GM12878 (cell line): ENCODE results near the gene LRRC74B. TPM values are rescaled to one million over a fixed set of nuclear protein-coding genes. Genes with fewer than 3 reads are reported as not detected.

Source experiments
- ATAC-seq: fragments of 200-7000 bp; cut with Tn5 transposase; 3 replicates; pipeline ENCODE4 v1.9.1; 2020; ENCODE audit warnings: mild to moderate bottlenecking, moderate library complexity
- BruUV-seq: library from RNA; stranded (reverse); fragments of 400-500 nt; replicated peaks from 2 replicates; lab custom pipeline; 2021; lab: Mats Ljungman, UMichigan
- CTCF ChIA-PET: fragments of 300-600 bp; sonication (Branson Sonifier 250); formaldehyde crosslinking; extraction: SDS; loops from one replicate; lab custom pipeline; 2021; ENCODE audit warnings: inconsistent platforms; lab: Yijun Ruan, JAX
- POLR2A ChIA-PET: fragments of 350-600 bp; formaldehyde crosslinking; extraction: SDS; loops from one replicate; lab custom pipeline; 2021; ENCODE audit warnings: inconsistent platforms; lab: Charles Lee
- RAD21 ChIA-PET: fragments of 300-600 bp; sonication (Branson Sonifier 250); formaldehyde crosslinking; loops from one replicate; lab custom pipeline; 2023; ENCODE audit warnings: antibody characterized with exemption; ENCODE audit not compliant: unreplicated experiment; lab: Charles Lee
- SMC1A ChIA-PET: fragments of 300-600 bp; sonication (Branson Sonifier 250); formaldehyde crosslinking; loops from one replicate; lab custom pipeline; 2023; ENCODE audit not compliant: unreplicated experiment, uncharacterized antibody; lab: Charles Lee
- DNase-seq: peaks from one replicate; pipeline ENCODE4 v3.0.0-alpha.2; 2011; ENCODE audit warnings: low read depth, low spot score
- FAIRE-seq: peaks from 3 replicates; lab custom pipeline; 2011; peaks lifted over from hg19 to GRCh38; lab: Jason Lieb, UNC
- H2AFZ ChIP-seq: 2 replicates; pipeline ENCODE4 v1.6.0; 2011; ENCODE audit warnings: low read depth, low read length, control low read depth; ENCODE audit not compliant: control insufficient read depth
- H3K27ac ChIP-seq: 2 replicates; pipeline ENCODE4 v1.5.1; 2011; ENCODE audit warnings: control low read depth; ENCODE audit not compliant: control insufficient read depth, insufficient read depth
- H3K27me3 ChIP-seq, 2 experiments: replicated peaks in 1 of 2; 2 replicates each; pipeline versions ENCODE4 v1.6.0 to v1.6.1; 2011; ENCODE audit warnings: low read length in 1 of 2; ENCODE audit not compliant: control insufficient read depth in 2 of 2, insufficient read depth in 2 of 2
- H3K36me3 ChIP-seq, 2 experiments: 2 replicates each; pipeline ENCODE4 v1.5.1; 2011; ENCODE audit warnings: low read length in 1 of 2; ENCODE audit not compliant: control insufficient read depth in 2 of 2, insufficient read depth in 2 of 2
- H3K4me1 ChIP-seq: 2 replicates; pipeline ENCODE4 v1.6.1; 2011; ENCODE audit warnings: mild to moderate bottlenecking, low read length, moderate library complexity, mixed read lengths; ENCODE audit not compliant: control insufficient read depth, insufficient read depth
- H3K4me2 ChIP-seq: 2 replicates; pipeline ENCODE4 v1.6.0; 2011; ENCODE audit warnings: control low read depth; ENCODE audit not compliant: control insufficient read depth, insufficient read depth
- H3K4me3 ChIP-seq: fragments of 200-600 bp; sonication (generic); 2 replicates; pipeline ENCODE4 v1.5.1; 2016
- H3K79me2 ChIP-seq: 2 replicates; pipeline ENCODE4 v1.6.0; 2011; ENCODE audit warnings: low read length; ENCODE audit not compliant: control insufficient read depth, insufficient read depth
- H3K9ac ChIP-seq: 2 replicates; pipeline ENCODE4 v1.8.0; 2011; ENCODE audit warnings: low read length, control low read depth, mixed read lengths; ENCODE audit not compliant: control insufficient read depth, insufficient read depth
- H3K9me3 ChIP-seq: replicated peaks from 3 replicates; pipeline ENCODE4 v1.5.1; 2011; ENCODE audit warnings: mild to moderate bottlenecking, low read length; ENCODE audit not compliant: control insufficient read depth, insufficient read depth
- H4K20me1 ChIP-seq: 2 replicates; pipeline ENCODE4 v1.6.0; 2011; ENCODE audit not compliant: control insufficient read depth, insufficient read depth
- CHD2 ChIP-seq: IDR thresholded peaks from 2 replicates; pipeline ENCODE4 v1.6.1; 2011; ENCODE audit warnings: low read depth, low read length, improper control_type of control experiment, borderline replicate concordance
- PAX5 ChIP-seq: IDR thresholded peaks from 2 replicates; pipeline ENCODE4 v1.6.1; 2011; ENCODE audit warnings: low read depth, low read length, borderline replicate concordance
- POLR2AphosphoS5 ChIP-seq: IDR thresholded peaks from 2 replicates; pipeline ENCODE4 v1.6.1; 2011; ENCODE audit warnings: mild to moderate bottlenecking, low read length, inconsistent platforms
- ZBTB4 ChIP-seq: fragments of 450-650 bp; formaldehyde crosslinking; IDR thresholded peaks from 2 replicates; pipeline ENCODE4 v1.4.0; 2022; ENCODE audit warnings: mild to moderate bottlenecking, moderate library complexity
- ZSCAN29 ChIP-seq: fragments of 450-650 bp; IDR thresholded peaks from 2 replicates; pipeline ENCODE4 v1.6.1; 2017; ENCODE audit warnings: mild to moderate bottlenecking, moderate library complexity
- WGBS: methylation state at CpG from one replicate; pipeline ENCODE4 v1.1.6; 2016; ENCODE audit warnings: low lambda C conversion rate; ENCODE audit not compliant: insufficient replicate concordance, insufficient coverage; ENCODE audit errors: missing lambda C conversion rate; 5-methylcytosine and 5-hydroxymethylcytosine counted together
- in situ Hi-C: fragments of 300-500 bp; cut with MboI; formaldehyde crosslinking; loops from 9 replicates; pipeline ENCODE4 v1.14.3; 2018; ENCODE audit warnings: mixed read lengths
- intact Hi-C: fragments of 100-400 bp; cut with micrococcal nuclease; formaldehyde crosslinking; loops from one replicate; pipeline ENCODE4 v1.14.2; 2022; ENCODE audit not compliant: unreplicated experiment
- polyA plus RNA-seq, 11 experiments: library from polyadenylated mRNA; depleted of rRNA in 4 of 11; unstranded in 6 of 11; stranded (reverse) in 5 of 11; fragments of >200 nt; fragmentation: Nextera tagmentation in 4 of 11; fragmentation: Illumina TruSeq in 1 of 11; extraction: Ambion mirVana in 4 of 11; extraction: Trizol in 1 of 11; gene quantifications; 1 replicate in 1 of 11; 2 replicates in 10 of 11; pipeline versions ENCODE4 v1.2.1 to v1.2.3, GENCODE V29; 2011 to 2016; ENCODE audit warnings: inconsistent platforms in 2 of 11, missing spikeins in 2 of 11, low read depth in 1 of 11
- total RNA-seq, 4 experiments: library from RNA; depleted of rRNA in 3 of 4; stranded (reverse); fragments of >200 nt in 3 of 4; fragmentation: Illumina TruSeq in 1 of 4; extraction: Trizol in 1 of 4; gene quantifications; 2 replicates each; pipeline versions ENCODE4 v1.2.1 to v1.2.3, GENCODE V29; 2013 to 2021
- TF ChIP-seq, protein P1 (sequence below): IDR thresholded peaks from 2 replicates; pipeline ENCODE4 v1.6.1; 2012; ENCODE audit warnings: improper control_type of control experiment, low read depth, low read length; ENCODE audit not compliant: insufficient replicate concordance

The LRRC74B gene
- total and polyA plus RNA-seq, 10 of the 15 experiments (the other 5 are each of a cell fraction or from before 2014, with no cell fraction given) = not detected

GRCh38 chr22:21103633-21104032, 57.9 kb downstream of the LRRC74B start (continued):
- TF ChIP-seq, protein P1, sequence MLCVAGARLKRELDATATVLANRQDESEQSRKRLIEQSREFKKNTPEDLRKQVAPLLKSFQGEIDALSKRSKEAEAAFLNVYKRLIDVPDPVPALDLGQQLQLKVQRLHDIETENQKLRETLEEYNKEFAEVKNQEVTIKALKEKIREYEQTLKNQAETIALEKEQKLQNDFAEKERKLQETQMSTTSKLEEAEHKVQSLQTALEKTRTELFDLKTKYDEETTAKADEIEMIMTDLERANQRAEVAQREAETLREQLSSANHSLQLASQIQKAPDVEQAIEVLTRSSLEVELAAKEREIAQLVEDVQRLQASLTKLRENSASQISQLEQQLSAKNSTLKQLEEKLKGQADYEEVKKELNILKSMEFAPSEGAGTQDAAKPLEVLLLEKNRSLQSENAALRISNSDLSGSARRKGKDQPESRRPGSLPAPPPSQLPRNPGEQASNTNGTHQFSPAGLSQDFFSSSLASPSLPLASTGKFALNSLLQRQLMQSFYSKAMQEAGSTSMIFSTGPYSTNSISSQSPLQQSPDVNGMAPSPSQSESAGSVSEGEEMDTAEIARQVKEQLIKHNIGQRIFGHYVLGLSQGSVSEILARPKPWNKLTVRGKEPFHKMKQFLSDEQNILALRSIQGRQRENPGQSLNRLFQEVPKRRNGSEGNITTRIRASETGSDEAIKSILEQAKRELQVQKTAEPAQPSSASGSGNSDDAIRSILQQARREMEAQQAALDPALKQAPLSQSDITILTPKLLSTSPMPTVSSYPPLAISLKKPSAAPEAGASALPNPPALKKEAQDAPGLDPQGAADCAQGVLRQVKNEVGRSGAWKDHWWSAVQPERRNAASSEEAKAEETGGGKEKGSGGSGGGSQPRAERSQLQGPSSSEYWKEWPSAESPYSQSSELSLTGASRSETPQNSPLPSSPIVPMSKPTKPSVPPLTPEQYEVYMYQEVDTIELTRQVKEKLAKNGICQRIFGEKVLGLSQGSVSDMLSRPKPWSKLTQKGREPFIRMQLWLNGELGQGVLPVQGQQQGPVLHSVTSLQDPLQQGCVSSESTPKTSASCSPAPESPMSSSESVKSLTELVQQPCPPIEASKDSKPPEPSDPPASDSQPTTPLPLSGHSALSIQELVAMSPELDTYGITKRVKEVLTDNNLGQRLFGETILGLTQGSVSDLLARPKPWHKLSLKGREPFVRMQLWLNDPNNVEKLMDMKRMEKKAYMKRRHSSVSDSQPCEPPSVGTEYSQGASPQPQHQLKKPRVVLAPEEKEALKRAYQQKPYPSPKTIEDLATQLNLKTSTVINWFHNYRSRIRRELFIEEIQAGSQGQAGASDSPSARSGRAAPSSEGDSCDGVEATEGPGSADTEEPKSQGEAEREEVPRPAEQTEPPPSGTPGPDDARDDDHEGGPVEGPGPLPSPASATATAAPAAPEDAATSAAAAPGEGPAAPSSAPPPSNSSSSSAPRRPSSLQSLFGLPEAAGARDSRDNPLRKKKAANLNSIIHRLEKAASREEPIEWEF = no peak
- TF ChIP-seq POLR2AphosphoS5 (no peak), ZSCAN29 (no peak)

- intact Hi-C loops = no loop called here
Observed at GRCh38 chr22:21104126-21104691, 58.5 kb downstream of the LRRC74B start.

More at GRCh38 chr22:21104126-21104691, 58.5 kb downstream of the LRRC74B start:
- ChIA-PET SMC1A (no interaction called here), POLR2A (no interaction called here), RAD21 (no interaction called here), CTCF (interaction anchor here (1.5 kb wide), 1 partner anchor 14 kb away, joined by 3 read pairs; no protein-coding TSS in a partner anchor)
- DNase-seq = no peak
- no TSS peak for BruUV-seq
- Histone ChIP-seq H3K4me1 (no peaks in the 10 kb centered on the region), H3K4me3 (no peak overlapping the region), H3K36me3 (no peaks in the 10 kb centered on the region), H3K4me2 (no peak overlapping the region), H3K27ac (no peak overlapping the region), H3K27me3 (no peaks in the 10 kb centered on the region), H4K20me1 (no peaks in the 10 kb centered on the region), H3K9ac (no peak overlapping the region), H2AFZ (no peak overlapping the region), H3K9me3 (no peaks in the 10 kb centered on the region), H3K79me2 (no peaks in the 10 kb centered on the region)
- TF ChIP-seq ZBTB4 (CRISPR knock-in tag) = no peak
- TF ChIP-seq CHD2 = no peak
- no peak for TF ChIP-seq PAX5
- in situ Hi-C loops = no loop called here
- no peak for ATAC-seq
- FAIRE-seq = no peak
- WGBS = 17% methylated on average over 3 of the region's 3 CpGs
